K562 (cell line): Measurements from ENCODE around the gene TEX54. TPM values are rescaled to one million over a fixed set of nuclear protein-coding genes. Genes with fewer than 3 reads are reported as not detected.

ENCODE experiments used
- GABPB1 ChIP-seq: sonication (generic); formaldehyde crosslinking; IDR thresholded peaks from 2 replicates; pipeline ENCODE4 v1.8.0; 2022; ENCODE audit warnings: mild to moderate bottlenecking, missing genetic modification reagents
- KDM4B ChIP-seq, 2 experiments: fragments of 450-650 bp in 1 of 2; sonication (generic) in 1 of 2; IDR thresholded peaks; 2 replicates each; pipeline ENCODE4 v1.6.1; 2016 to 2017; ENCODE audit warnings: borderline replicate concordance in 2 of 2, antibody characterized with exemption in 1 of 2, low read depth in 1 of 2, mild to moderate bottlenecking in 1 of 2
- RBM14 ChIP-seq: fragments of 200-400 bp; formaldehyde crosslinking; IDR thresholded peaks from 2 replicates; pipeline ENCODE4 v1.6.1; 2018; ENCODE audit warnings: low read depth, mild to moderate bottlenecking, low read length, moderate library complexity, borderline replicate concordance; ENCODE audit not compliant: insufficient read depth
- ZNF212 ChIP-seq: fragments of 450-650 bp; formaldehyde crosslinking; IDR thresholded peaks from 2 replicates; pipeline ENCODE4 v1.4.0; 2020; ENCODE audit warnings: mild to moderate bottlenecking
- ZNF282 ChIP-seq: sonication (generic); formaldehyde crosslinking; IDR thresholded peaks from 2 replicates; pipeline ENCODE4 v1.8.1; 2023; ENCODE audit warnings: missing genetic modification reagents
- ZNF41 ChIP-seq: fragments of 250-450 bp; sonication (Bioruptor Pico); conservative IDR thresholded peaks from 2 replicates; pipeline ENCODE4 v1.4.0; 2020; ENCODE audit warnings: mild to moderate bottlenecking
- ZNF766 ChIP-seq: fragments of 200-800 bp; sonication (Bioruptor generic); conservative IDR thresholded peaks from 2 replicates; pipeline ENCODE4 v1.6.1; 2016; ENCODE audit warnings: missing genetic modification characterization, missing compliant biosample characterization
- ZNF780A ChIP-seq: fragments of 250-450 bp; sonication (Bioruptor Pico); IDR thresholded peaks from 2 replicates; pipeline ENCODE4 v1.5.0; 2021; ENCODE audit warnings: mild to moderate bottlenecking
- polyA plus RNA-seq, 8 experiments: library from polyadenylated mRNA; depleted of rRNA in 4 of 8; stranded (reverse) in 5 of 8; unstranded in 3 of 8; fragments of >200 nt; fragmentation: Nextera tagmentation in 2 of 8; fragmentation: Illumina TruSeq in 1 of 8; extraction: Ambion mirVana in 2 of 8; extraction: Trizol in 1 of 8; gene quantifications; 2 replicates each; pipeline versions ENCODE4 v1.2.1 to v1.2.3, GENCODE V29; 2011 to 2014; ENCODE audit warnings: inconsistent platforms in 1 of 8, missing spikeins in 1 of 8
- total RNA-seq, 7 experiments: library from RNA; depleted of rRNA in 6 of 7; stranded (reverse); fragments of >200 nt in 6 of 7; fragmentation: Illumina TruSeq in 2 of 7; extraction: Trizol in 2 of 7; gene quantifications; 2 replicates each; pipeline versions ENCODE4 v1.2.1 to v1.2.3, GENCODE V29; 2011 to 2021; ENCODE audit warnings: low replicate concordance in 1 of 7
- TF ChIP-seq, protein P1 (sequence below): conservative IDR thresholded peaks from 2 replicates; pipeline ENCODE4 v1.6.1; 2011; ENCODE audit warnings: low read depth, mild to moderate bottlenecking, low read length; ENCODE audit not compliant: control insufficient read depth

TEX54 gene
- total and polyA plus RNA-seq, 9 of the 15 experiments (the other 6 are each of a cell fraction or from before 2014, with no cell fraction given): not detected

DNA sequence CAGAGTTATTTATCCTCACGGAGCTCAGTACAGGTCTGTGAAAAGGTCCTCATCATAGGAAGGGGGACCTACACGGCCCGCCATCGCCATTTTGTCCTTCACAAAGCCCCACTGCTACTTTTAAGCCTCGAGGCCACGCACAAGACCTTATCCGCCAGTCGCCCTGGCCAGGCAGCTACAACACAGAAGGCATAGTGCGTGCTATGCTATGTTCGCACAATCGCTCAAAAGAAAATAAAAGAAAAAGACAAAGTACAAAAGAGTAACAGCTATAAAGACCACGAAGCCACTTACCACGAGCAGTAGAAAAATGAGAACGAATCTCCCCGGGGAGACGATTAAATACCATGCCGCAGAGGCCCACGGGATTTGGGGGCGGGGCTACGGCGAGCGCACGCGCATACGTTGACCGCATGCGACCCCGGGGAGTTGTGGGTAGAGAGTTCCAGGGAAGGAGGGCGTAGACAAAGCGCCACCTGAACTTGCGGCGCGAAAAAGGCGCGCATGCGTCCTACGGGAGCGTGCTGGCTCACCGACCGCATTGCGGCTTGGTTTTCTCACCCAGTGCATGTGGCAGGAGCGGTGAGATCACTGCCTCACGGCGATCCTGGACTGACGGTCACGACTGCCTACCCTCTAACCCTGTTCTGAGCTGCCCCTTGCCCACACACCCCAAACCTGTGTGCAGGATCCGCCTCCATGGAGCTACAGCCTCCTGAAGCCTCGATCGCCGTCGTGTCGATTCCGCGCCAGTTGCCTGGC lies 23.1 kb upstream of the TEX54 start (continued):
- TF ChIP-seq, protein P1, sequence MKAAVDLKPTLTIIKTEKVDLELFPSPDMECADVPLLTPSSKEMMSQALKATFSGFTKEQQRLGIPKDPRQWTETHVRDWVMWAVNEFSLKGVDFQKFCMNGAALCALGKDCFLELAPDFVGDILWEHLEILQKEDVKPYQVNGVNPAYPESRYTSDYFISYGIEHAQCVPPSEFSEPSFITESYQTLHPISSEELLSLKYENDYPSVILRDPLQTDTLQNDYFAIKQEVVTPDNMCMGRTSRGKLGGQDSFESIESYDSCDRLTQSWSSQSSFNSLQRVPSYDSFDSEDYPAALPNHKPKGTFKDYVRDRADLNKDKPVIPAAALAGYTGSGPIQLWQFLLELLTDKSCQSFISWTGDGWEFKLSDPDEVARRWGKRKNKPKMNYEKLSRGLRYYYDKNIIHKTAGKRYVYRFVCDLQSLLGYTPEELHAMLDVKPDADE: peak; percentile 76
- TF ChIP-seq KDM4B (IDR thresholded peaks at IDR 0.05; ENCODE audit: borderline replicate concordance in 2 of 2, low read depth in 1 of 2) (peak in 1 of 2 experiments; percentile 63; a peak in 2 of 4 replicates), ZNF282 (no peak), ZNF780A (CRISPR knock-in tag) (0 out of 2 replicates have a peak, but pooled peaks have one; percentile 49), ZNF41 (peak; percentile 61; the same call in 1 of the 2 replicates), RBM14 (no peak), ZNF766 (CRISPR knock-in tag) (no peak), ZNF212 (CRISPR knock-in tag) (no peak), GABPB1 (CRISPR knock-in tag) (peak; percentile 79)
